ENCODE data around the gene SLC8B1.

GRCh38 chr12:113317122-113317521 lies 17.8 kb downstream of the SLC8B1 start:
- no peak for TF ChIP-seq CTCF (conservative IDR thresholded peaks at IDR 0.05; ENCODE audit: low read depth, low read length)
- no peak for TF ChIP-seq EZH2 (IDR thresholded peaks at IDR 0.05; ENCODE audit: low read length, unreplicated experiment)
- TF ChIP-seq EZH2phosphoT487 (IDR thresholded peaks at IDR 0.05; ENCODE audit: borderline replicate concordance, low read length): no peak
